GM10248 (cell line): ENCODE results near the gene FBXW11.

Experiments used
- CTCF ChIA-PET: fragments of 300-600 bp; sonication (Branson Sonifier 250); formaldehyde crosslinking; extraction: SDS; loops from one replicate; lab custom pipeline; 2021; ENCODE audit warnings: antibody characterized with exemption; lab: Yijun Ruan, JAX
- POLR2A ChIA-PET: fragments of 350-650 bp; sonication (Branson Sonifier 250); formaldehyde crosslinking; extraction: SDS; loops from one replicate; lab custom pipeline; 2020; ENCODE audit warnings: antibody characterized with exemption; lab: Yijun Ruan, JAX
- DNase-seq: peaks from one replicate; pipeline ENCODE4 v3.0.0; 2012; ENCODE audit errors: extremely low spot score
- CTCF ChIP-seq: IDR thresholded peaks from 2 replicates; pipeline ENCODE4 v1.5.1; 2012; ENCODE audit warnings: mild to moderate bottlenecking, low read depth; ENCODE audit errors: extremely low read depth, missing control alignments, control extremely low read depth

Gene FBXW11

GRCh38 chr5:171813270-171813669 is 193.2 kb downstream of the FBXW11 start:
- ChIA-PET POLR2A (no interaction called here), CTCF (interaction anchor here (1.2 to 2.1 kb wide), 3 partner anchors 9 to 11 kb away, joined by 3 to 7 read pairs (median 4); no protein-coding TSS in a partner anchor)

More at GRCh38 chr5:171813270-171813669, 193.2 kb downstream of the FBXW11 start:
- no peak for TF ChIP-seq CTCF
- no peak for DNase-seq
